ENCODE results near the gene ASIC5. TPM values are rescaled to one million over a fixed set of nuclear protein-coding genes. Genes with fewer than 3 reads are reported as not detected.

Gene ASIC5
- total and polyA plus RNA-seq, 7 experiments from 2014 or later, result not detected

- H3K36me3 ChIP-seq (ENCODE audit: control insufficient read depth in 2 of 3, insufficient read depth in 3 of 3, low read length in 3 of 3), result no peaks in the 10 kb centered on the region
- Mint-ChIP-seq H3K36me3 (no peaks in the 10 kb centered on the region), H3K9me3 (no peaks in the 10 kb centered on the region), H3K4me3 (no peak overlapping the region), H3K4me1 (peaks cover 0 to 9% (median 0%) of the 10 kb centered on the region in 7 donors), H3K27ac (no peak overlapping the region), H3K27me3 (peaks cover 0 to 11% (median 9%) of the 10 kb centered on the region in 5 donors)
- H3K9me3 ChIP-seq (ENCODE audit: control insufficient read depth in 2 of 3, low read length in 3 of 3), result no peaks in the 10 kb centered on the region
- H3K4me1 ChIP-seq (ENCODE audit: control insufficient read depth in 2 of 2, insufficient read depth in 2 of 2, low read length in 2 of 2), result no peaks in the 10 kb centered on the region
- POLR2A ChIA-PET, result no interaction called here
- H3K27me3 ChIP-seq (ENCODE audit: control insufficient read depth in 2 of 2, insufficient read depth in 2 of 2, low read length in 2 of 2), result peaks cover 0 to 3% of the 10 kb centered on the region in 2 donors
- ATAC-seq (no peak), DNase-seq (no peak)
- H3K4me3 ChIP-seq (ENCODE audit: low read length), result no peak overlapping the region
- no peak overlapping the region for H3K27ac ChIP-seq (ENCODE audit: low read depth, low read length)
- intact Hi-C loops (cut with micrococcal nuclease), result loop anchor here (2.0 to 10.0 kb wide), 4 partner anchors 257 to 1149 kb away; no protein-coding TSS in a partner anchor
- CTCF ChIA-PET, result no interaction called here
These were observed 80.2 kb downstream of the ASIC5 start for GRCh38 chr4:155785828-155786227.

- no peaks in the 10 kb centered on the region for H3K27me3 ChIP-seq (ENCODE audit: control insufficient read depth in 2 of 2, insufficient read depth in 2 of 2, low read length in 2 of 2)
- H3K36me3 ChIP-seq (ENCODE audit: control insufficient read depth in 2 of 3, insufficient read depth in 3 of 3, low read length in 3 of 3), result no peaks in the 10 kb centered on the region
- ChIA-PET CTCF (no interaction called here), POLR2A (no interaction called here)
- H3K27me3 Mint-ChIP-seq, result peaks cover 0 to 15% (median 5%) of the 10 kb centered on the region in 5 donors
- H3K27ac Mint-ChIP-seq, result no peak overlapping the region
- DNase-seq (no peak), ATAC-seq (no peak)
- H3K27ac ChIP-seq (ENCODE audit: low read depth, low read length), result no peak overlapping the region
- H3K36me3 Mint-ChIP-seq, result no peaks in the 10 kb centered on the region
- intact Hi-C loops (cut with micrococcal nuclease), result loop anchor here (2.0 to 10.0 kb wide), 3 partner anchors 800 to 1147 kb away; no protein-coding TSS in a partner anchor
- peaks cover 0 to 9% (median 0%) of the 10 kb centered on the region in 7 donors for H3K4me1 Mint-ChIP-seq
- H3K4me1 ChIP-seq (ENCODE audit: control insufficient read depth in 2 of 2, insufficient read depth in 2 of 2, low read length in 2 of 2), result no peaks in the 10 kb centered on the region
- H3K4me3 ChIP-seq (ENCODE audit: low read length), result no peak overlapping the region
- H3K9me3 ChIP-seq (ENCODE audit: control insufficient read depth in 2 of 3, low read length in 3 of 3), result no peaks in the 10 kb centered on the region
- no peak overlapping the region for H3K4me3 Mint-ChIP-seq
- H3K9me3 Mint-ChIP-seq, result no peaks in the 10 kb centered on the region
These were observed 81.4 kb downstream of the ASIC5 start for GRCh38 chr4:155784637-155785036.

GRCh38 chr4:155781249-155781831, 84.7 kb downstream of the ASIC5 start:
- CTCF ChIA-PET, result interaction anchor here (0.6 kb wide), 2 partner anchors 10 to 768 kb away, joined by 3 read pairs; no protein-coding TSS in a partner anchor
- DNase-seq, result no peak
- Histone ChIP-seq H3K4me1 (ENCODE audit: control insufficient read depth in 2 of 2, insufficient read depth in 2 of 2, low read length in 2 of 2) (no peaks in the 10 kb centered on the region), H3K9me3 (ENCODE audit: control insufficient read depth in 2 of 3, low read length in 3 of 3) (no peaks in the 10 kb centered on the region), H3K27me3 (ENCODE audit: control insufficient read depth in 2 of 2, insufficient read depth in 2 of 2, low read length in 2 of 2) (no peaks in the 10 kb centered on the region), H3K4me3 (ENCODE audit: low read length) (no peak overlapping the region), H3K36me3 (ENCODE audit: control insufficient read depth in 2 of 3, insufficient read depth in 3 of 3, low read length in 3 of 3) (no peaks in the 10 kb centered on the region), H3K27ac (ENCODE audit: low read depth, low read length) (no peak overlapping the region)
- Mint-ChIP-seq H3K4me3 (no peak overlapping the region), H3K4me1 (no peaks in the 10 kb centered on the region), H3K9me3 (no peaks in the 10 kb centered on the region), H3K27ac (no peak overlapping the region), H3K36me3 (no peaks in the 10 kb centered on the region), H3K27me3 (peaks cover 0 to 6% (median 0%) of the 10 kb centered on the region in 5 donors)
- ATAC-seq, result no peak
- POLR2A ChIA-PET, result no interaction called here
- intact Hi-C loops (cut with micrococcal nuclease), result loop anchor here in 1 of 2 donors (10.0 kb wide), 1 partner anchor 797 kb away; no protein-coding TSS in a partner anchor

GRCh38 chr4:155780775-155781174, 85.3 kb downstream of the ASIC5 start:
- Histone ChIP-seq H3K4me1 (ENCODE audit: control insufficient read depth in 2 of 2, insufficient read depth in 2 of 2, low read length in 2 of 2) (no peaks in the 10 kb centered on the region), H3K9me3 (ENCODE audit: control insufficient read depth in 2 of 3, low read length in 3 of 3) (no peaks in the 10 kb centered on the region), H3K27me3 (ENCODE audit: control insufficient read depth in 2 of 2, insufficient read depth in 2 of 2, low read length in 2 of 2) (no peaks in the 10 kb centered on the region), H3K36me3 (ENCODE audit: control insufficient read depth in 2 of 3, insufficient read depth in 3 of 3, low read length in 3 of 3) (no peaks in the 10 kb centered on the region), H3K27ac (ENCODE audit: low read depth, low read length) (no peak overlapping the region), H3K4me3 (ENCODE audit: low read length) (no peak overlapping the region)
- Mint-ChIP-seq H3K27ac (no peak overlapping the region), H3K4me3 (no peak overlapping the region), H3K27me3 (peaks cover 0 to 6% (median 0%) of the 10 kb centered on the region in 5 donors), H3K9me3 (no peaks in the 10 kb centered on the region), H3K4me1 (no peaks in the 10 kb centered on the region), H3K36me3 (no peaks in the 10 kb centered on the region)
- ChIA-PET POLR2A (no interaction called here), CTCF (interaction anchor here (0.6 kb wide), 1 partner anchor 11 kb away, joined by 3 read pairs; no protein-coding TSS in a partner anchor)
- ATAC-seq (no peak), DNase-seq (no peak)
- intact Hi-C loops (cut with micrococcal nuclease), result loop anchor here in 1 of 2 donors (10.0 kb wide), 1 partner anchor 796 kb away; no protein-coding TSS in a partner anchor

Other genes with a start within 250 kb of the ASIC5 start
- gene GUCY1A1, start 199.4 kb downstream of the ASIC5 start, total RNA-seq, result 1 to 10 TPM in 1 of 5 experiments, under 1 TPM in 1, not detected in 3; 0.77 to 3.1 TPM
- not detected for gene GUCY1A1, start 199.4 kb downstream of the ASIC5 start, polyA plus RNA-seq
- 1 to 10 TPM in 1 of 5 experiments, under 1 TPM in 2, not detected in 2; 0.22 to 1.7 (median 0.29) TPM for gene GUCY1B1, start 107.3 kb downstream of the ASIC5 start, total RNA-seq
- not detected for gene GUCY1B1, start 107.3 kb downstream of the ASIC5 start, polyA plus RNA-seq
- not detected for gene TDO2, start 37.4 kb upstream of the ASIC5 start, total RNA-seq
- gene TDO2, start 37.4 kb upstream of the ASIC5 start, polyA plus RNA-seq, result not detected
- gene CTSO, start 87.6 kb upstream of the ASIC5 start, total RNA-seq, result 10 to 100 TPM in 3 of 5 experiments, 1 to 10 TPM in 2; 5.3 to 13.9 (median 12.1) TPM
- gene CTSO, start 87.6 kb upstream of the ASIC5 start, polyA plus RNA-seq, result 10 to 100 TPM; 26.4 to 31.7 TPM